NB4 (cell line): ENCODE measurements around the gene KIF3B.
A peak's percentile ranks its signal among the peaks of the same experiment; 100 is the strongest.

ENCODE experiments used
- DNase-seq: peaks from one replicate; pipeline ENCODE4 v3.0.0; 2010; ENCODE audit warnings: low read depth
- H3K4me3 ChIP-seq: one replicate; pipeline ENCODE4 v1.5.1; 2011; ENCODE audit warnings: mild to moderate bottlenecking, low read depth, low read length, moderate library complexity
- CTCF ChIP-seq: IDR thresholded peaks from one replicate; pipeline ENCODE4 v1.5.1; 2012; ENCODE audit warnings: low read depth, low read length
- MAX ChIP-seq: IDR thresholded peaks from 2 replicates; pipeline ENCODE4 v1.6.1; 2011; ENCODE audit warnings: low read depth, low read length
- MYC ChIP-seq: IDR thresholded peaks from 2 replicates; pipeline ENCODE4 v1.6.1; 2011; ENCODE audit warnings: low read depth, low read length
- POLR2A ChIP-seq: IDR thresholded peaks from 2 replicates; pipeline ENCODE4 v1.6.1; 2011; ENCODE audit warnings: mild to moderate bottlenecking; ENCODE audit not compliant: insufficient read length; ENCODE audit errors: extremely low read depth

Gene KIF3B

GRCh38 chr20:32236048-32236533 is 41.4 kb upstream of the KIF3B start:
- DNase-seq, result no peak
- no peak for TF ChIP-seq MYC
- TF ChIP-seq POLR2A, result no peak
- no peak for TF ChIP-seq MAX
- no peak for TF ChIP-seq CTCF
- H3K4me3 ChIP-seq, result no peak overlapping the region

GRCh38 chr20:32236819-32237218 is 40.6 kb upstream of the KIF3B start:
- no peak overlapping the region for H3K4me3 ChIP-seq
- TF ChIP-seq MAX (no peak), POLR2A (no peak), CTCF (no peak), MYC (no peak)
- no peak for DNase-seq

- H3K4me3 ChIP-seq, result no peak overlapping the region
- TF ChIP-seq MAX (no peak), POLR2A (no peak), MYC (no peak), CTCF (no peak)
- DNase-seq, result peak; percentile 14
These were observed 40.0 kb upstream of the KIF3B start for GRCh38 chr20:32237419-32237818.

- no peak for TF ChIP-seq MYC
- no peak for TF ChIP-seq POLR2A
- TF ChIP-seq CTCF, result no peak
- TF ChIP-seq MAX, result no peak
- peak; percentile 64 for DNase-seq
- no peak overlapping the region for H3K4me3 ChIP-seq
These were observed 38.7 kb upstream of the KIF3B start for GRCh38 chr20:32238483-32239425.

- no peak for DNase-seq
- TF ChIP-seq MYC, result no peak
- peak; percentile 6 for TF ChIP-seq CTCF
- H3K4me3 ChIP-seq, result no peak overlapping the region
These were observed 37.2 kb upstream of the KIF3B start for GRCh38 chr20:32240205-32240604.

GRCh38 chr20:32241807-32242206 is 35.6 kb upstream of the KIF3B start:
- DNase-seq, result peak; percentile 15
- no peak for TF ChIP-seq POLR2A
- TF ChIP-seq MYC, result no peak
- no peak for TF ChIP-seq CTCF
- TF ChIP-seq MAX, result no peak

More at GRCh38 chr20:32241807-32242206, 35.6 kb upstream of the KIF3B start:
- H3K4me3 ChIP-seq, result no peak overlapping the region
